ENCODE measurements around the gene NPY. TPM values are rescaled to one million over a fixed set of nuclear protein-coding genes. Genes with fewer than 3 reads are reported as not detected.

Gene NPY
- total RNA-seq = not detected
- polyA plus RNA-seq = not detected
- long read RNA-seq, donor 1 = 0 reads
- long read RNA-seq, donor 2 = 0 reads
- long read RNA-seq, donor 3 = 0 reads
- long read RNA-seq, donor 4 = 0 reads
- long read RNA-seq, donor 5, partial matches to known transcripts = 0 of 3 reads
- long read RNA-seq, donor 5, other reads (novel, unspliced or antisense) = 0 of 3 reads

DNA sequence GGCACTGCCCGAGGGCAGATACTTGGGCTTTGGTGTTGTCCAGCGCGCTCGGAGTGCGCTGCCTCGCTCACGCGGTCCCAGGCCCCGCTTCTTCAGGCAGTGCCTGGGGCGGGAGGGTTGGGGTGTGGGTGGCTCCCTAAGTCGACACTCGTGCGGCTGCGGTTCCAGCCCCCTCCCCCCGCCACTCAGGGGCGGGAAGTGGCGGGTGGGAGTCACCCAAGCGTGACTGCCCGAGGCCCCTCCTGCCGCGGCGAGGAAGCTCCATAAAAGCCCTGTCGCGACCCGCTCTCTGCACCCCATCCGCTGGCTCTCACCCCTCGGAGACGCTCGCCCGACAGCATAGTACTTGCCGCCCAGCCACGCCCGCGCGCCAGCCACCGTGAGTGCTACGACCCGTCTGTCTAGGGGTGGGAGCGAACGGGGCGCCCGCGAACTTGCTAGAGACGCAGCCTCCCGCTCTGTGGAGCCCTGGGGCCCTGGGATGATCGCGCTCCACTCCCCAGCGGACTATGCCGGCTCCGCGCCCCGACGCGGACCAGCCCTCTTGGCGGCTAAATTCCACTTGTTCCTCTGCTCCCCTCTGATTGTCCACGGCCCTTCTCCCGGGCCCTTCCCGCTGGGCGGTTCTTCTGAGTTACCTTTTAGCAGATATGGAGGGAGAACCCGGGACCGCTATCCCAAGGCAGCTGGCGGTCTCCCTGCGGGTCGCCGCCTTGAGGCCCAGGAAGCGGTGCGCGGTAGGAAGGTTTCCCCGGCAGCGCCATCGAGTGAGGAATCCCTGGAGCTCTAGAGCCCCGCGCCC, at the start of gene NPY:
NPY (plus strand) TSS at position 294 of the 802 bp plus-strand sequence. CDS start 1,051 bp downstream, outside the sequence.
- TF ChIP-seq, protein P1, sequence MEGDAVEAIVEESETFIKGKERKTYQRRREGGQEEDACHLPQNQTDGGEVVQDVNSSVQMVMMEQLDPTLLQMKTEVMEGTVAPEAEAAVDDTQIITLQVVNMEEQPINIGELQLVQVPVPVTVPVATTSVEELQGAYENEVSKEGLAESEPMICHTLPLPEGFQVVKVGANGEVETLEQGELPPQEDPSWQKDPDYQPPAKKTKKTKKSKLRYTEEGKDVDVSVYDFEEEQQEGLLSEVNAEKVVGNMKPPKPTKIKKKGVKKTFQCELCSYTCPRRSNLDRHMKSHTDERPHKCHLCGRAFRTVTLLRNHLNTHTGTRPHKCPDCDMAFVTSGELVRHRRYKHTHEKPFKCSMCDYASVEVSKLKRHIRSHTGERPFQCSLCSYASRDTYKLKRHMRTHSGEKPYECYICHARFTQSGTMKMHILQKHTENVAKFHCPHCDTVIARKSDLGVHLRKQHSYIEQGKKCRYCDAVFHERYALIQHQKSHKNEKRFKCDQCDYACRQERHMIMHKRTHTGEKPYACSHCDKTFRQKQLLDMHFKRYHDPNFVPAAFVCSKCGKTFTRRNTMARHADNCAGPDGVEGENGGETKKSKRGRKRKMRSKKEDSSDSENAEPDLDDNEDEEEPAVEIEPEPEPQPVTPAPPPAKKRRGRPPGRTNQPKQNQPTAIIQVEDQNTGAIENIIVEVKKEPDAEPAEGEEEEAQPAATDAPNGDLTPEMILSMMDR (IDR thresholded peaks at IDR 0.05; ENCODE audit: control extremely low read depth, extremely low read depth) = no peak
- peaks cover 0 to 2% (median 0%) of the 10 kb centered on the region in 4 donors for H3K9me3 ChIP-seq (ENCODE audit: control insufficient read depth in 4 of 4, insufficient read depth in 3 of 4, low read length in 3 of 4)
- H3K27ac ChIP-seq (ENCODE audit: low read depth in 1 of 2, low read length in 1 of 2) = no peak within 1 kb of the TSS
- 1 to 3% methylated on average over 65 to 73 of the region's 73 CpGs for WGBS, 2 donors
- ATAC-seq (ENCODE audit: insufficient read depth, low FRiP score) (no peak), DNase-seq (peak in 2 of 3 donors; percentile 19 to 28)
- peaks cover 6 to 91% (median 56%) of the 10 kb centered on the region in 3 donors for H3K27me3 ChIP-seq (ENCODE audit: control insufficient read depth in 3 of 3, insufficient read depth in 3 of 3, low read length in 2 of 3)
- peaks cover 0 to 14% (median 6%) of the 10 kb centered on the region in 5 donors for H3K4me1 ChIP-seq (ENCODE audit: control insufficient read depth in 5 of 5, insufficient read depth in 5 of 5, low read length in 5 of 5)
- H3K4me3 ChIP-seq = no peak within 1 kb of the TSS
- no peaks in the 10 kb centered on the region for H3K36me3 ChIP-seq (ENCODE audit: control insufficient read depth in 4 of 4, insufficient read depth in 4 of 4, low read length in 4 of 4)
- H3K9ac ChIP-seq (ENCODE audit: insufficient read depth in 1 of 2, low read length in 2 of 2) = no peak within 1 kb of the TSS

DNA sequence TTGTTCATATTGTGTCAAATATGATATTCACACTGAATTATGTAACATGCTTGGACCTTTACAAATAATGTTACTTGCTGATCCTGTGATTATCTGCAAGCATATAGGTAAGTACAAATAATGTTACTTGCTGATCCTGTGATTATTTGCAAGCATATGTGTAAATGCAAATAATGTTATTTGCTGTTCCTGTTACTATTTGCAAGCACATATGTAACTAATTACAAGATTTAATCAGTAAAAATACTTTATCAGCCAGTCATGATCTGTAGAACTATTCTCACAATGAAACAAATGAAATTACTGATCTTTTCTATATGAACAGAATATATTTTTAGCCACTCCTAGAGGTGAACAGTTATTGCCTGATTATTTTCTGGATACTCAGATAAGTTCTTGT, 44.7 kb upstream of the NPY start:
- H3K9me3 ChIP-seq (ENCODE audit: control insufficient read depth in 4 of 4, insufficient read depth in 3 of 4, low read length in 3 of 4) = no peaks in the 10 kb centered on the region
- no peak overlapping the region for H3K9ac ChIP-seq (ENCODE audit: insufficient read depth in 1 of 2, low read length in 2 of 2)
- DNase-seq = no peak
- H3K27me3 ChIP-seq (ENCODE audit: control insufficient read depth in 3 of 3, insufficient read depth in 3 of 3, low read length in 2 of 3) = no peaks in the 10 kb centered on the region
- no peak overlapping the region for H3K4me3 ChIP-seq
- no peak for ATAC-seq (ENCODE audit: insufficient read depth, low FRiP score)
- H3K36me3 ChIP-seq (ENCODE audit: control insufficient read depth in 4 of 4, insufficient read depth in 4 of 4, low read length in 4 of 4) = no peaks in the 10 kb centered on the region
- no peak overlapping the region for H3K27ac ChIP-seq (ENCODE audit: low read depth in 1 of 2, low read length in 1 of 2)
- H3K4me1 ChIP-seq (ENCODE audit: control insufficient read depth in 5 of 5, insufficient read depth in 5 of 5, low read length in 5 of 5) = peaks cover 0 to 3% (median 0%) of the 10 kb centered on the region in 5 donors
- TF ChIP-seq, protein P1 (IDR thresholded peaks at IDR 0.05; ENCODE audit: control extremely low read depth, extremely low read depth) = no peak

DNA sequence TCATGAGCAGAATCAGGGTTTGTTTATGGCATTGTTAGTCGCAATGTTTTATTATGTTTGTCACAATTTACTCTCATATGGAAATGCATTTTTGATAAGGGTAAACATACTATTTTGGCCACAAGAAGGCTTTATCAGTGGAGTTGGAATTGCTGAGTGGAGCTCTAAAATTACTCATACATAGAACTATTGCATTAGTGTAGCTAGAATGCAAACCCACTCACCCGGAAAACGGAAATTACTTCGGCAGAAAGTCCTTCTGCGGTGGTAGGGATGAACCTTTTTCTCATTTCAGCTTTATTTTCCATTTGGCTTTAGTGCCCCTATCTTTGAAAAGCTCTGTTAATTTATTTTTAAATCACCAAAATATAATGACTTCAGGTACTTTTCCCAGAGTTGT, 42.8 kb upstream of the NPY start:
- Histone ChIP-seq H3K27ac (ENCODE audit: low read depth in 1 of 2, low read length in 1 of 2) (no peak overlapping the region), H3K9me3 (ENCODE audit: control insufficient read depth in 4 of 4, insufficient read depth in 3 of 4, low read length in 3 of 4) (no peaks in the 10 kb centered on the region), H3K36me3 (ENCODE audit: control insufficient read depth in 4 of 4, insufficient read depth in 4 of 4, low read length in 4 of 4) (no peaks in the 10 kb centered on the region), H3K4me1 (ENCODE audit: control insufficient read depth in 5 of 5, insufficient read depth in 5 of 5, low read length in 5 of 5) (peaks cover 0 to 3% (median 0%) of the 10 kb centered on the region in 5 donors), H3K9ac (ENCODE audit: insufficient read depth in 1 of 2, low read length in 2 of 2) (no peak overlapping the region), H3K27me3 (ENCODE audit: control insufficient read depth in 3 of 3, insufficient read depth in 3 of 3, low read length in 2 of 3) (no peaks in the 10 kb centered on the region), H3K4me3 (no peak overlapping the region)
- DNase-seq (no peak), ATAC-seq (ENCODE audit: insufficient read depth, low FRiP score) (no peak)
- TF ChIP-seq, protein P1 (IDR thresholded peaks at IDR 0.05; ENCODE audit: control extremely low read depth, extremely low read depth) = no peak
- 86 to 93% methylated on average over 5 of the region's 5 CpGs for WGBS, 2 donors
